DND-41 (cell line): ENCODE data around the gene PARVB.
"Not testable (repeated sequence)": the region's sequence is repeated elsewhere in the genome, so short reads cannot be mapped to it uniquely, and the experiment has no call there.

Experiments
- CTCF ChIP-seq: IDR thresholded peaks from 2 replicates; pipeline ENCODE4 v1.5.1; 2012; ENCODE audit warnings: borderline replicate concordance, low read length, moderate library complexity, mild to moderate bottlenecking; ENCODE audit not compliant: poor library complexity, severe bottlenecking; ENCODE audit errors: extremely low read depth
- EZH2 ChIP-seq: IDR thresholded peaks from 3 replicates; pipeline ENCODE4 v1.6.1; 2012; ENCODE audit warnings: borderline replicate concordance, low read depth, mild to moderate bottlenecking, moderate library complexity, low read length, inconsistent platforms; ENCODE audit not compliant: severe bottlenecking

GRCh38 chr22:44056649-44057048 lies 32.5 kb downstream of the PARVB start:
- not testable (repeated sequence) for TF ChIP-seq CTCF, EZH2
